ENCODE data around the gene KCNQ5. TPM values are rescaled to one million over a fixed set of nuclear protein-coding genes. Genes with fewer than 3 reads are reported as not detected.

Gene KCNQ5
- total RNA-seq, 2 experiments from 2014 or later = 2.1 to 2.5 TPM

DNA sequence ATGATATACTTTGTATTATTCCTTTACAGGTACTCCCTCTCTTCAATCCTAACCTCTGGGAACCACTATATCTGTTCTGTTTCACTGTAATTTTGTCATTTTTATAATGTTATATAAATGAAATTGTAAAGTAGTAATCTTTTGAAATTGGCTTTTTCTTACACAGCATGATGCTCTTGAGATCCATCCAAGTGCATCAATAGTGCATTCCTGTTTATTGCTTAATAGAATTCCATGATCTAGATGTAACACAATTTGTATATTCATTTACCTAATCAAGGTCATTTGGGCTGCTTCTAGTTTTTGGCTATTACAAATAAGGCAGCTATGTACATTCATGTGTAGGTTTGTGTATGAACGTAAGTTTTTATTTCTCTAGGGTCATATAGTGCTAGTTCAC is 428.8 kb downstream of the KCNQ5 start:
- H3K9me3 Mint-ChIP-seq = no peaks in the 10 kb centered on the region
- H3K27ac Mint-ChIP-seq = no peak overlapping the region
- H3K36me3 ChIP-seq (ENCODE audit: insufficient read depth, low read length) = no peaks in the 10 kb centered on the region
- ChIA-PET POLR2A (no interaction called here), CTCF (no interaction called here)
- DNase-seq (no peak), ATAC-seq (ENCODE audit: poor library complexity) (no peak)
- peaks cover 4% of the 10 kb centered on the region for H3K27me3 Mint-ChIP-seq
- no peaks in the 10 kb centered on the region for H3K4me1 ChIP-seq (ENCODE audit: insufficient read depth, low read length)
- intact Hi-C loops (cut with DNase I, micrococcal nuclease) = no loop called here
- peaks cover 0 to 2% of the 10 kb centered on the region in 2 experiments for H3K9me3 ChIP-seq (ENCODE audit: control insufficient read depth in 1 of 2, insufficient read depth in 1 of 2, low read length in 2 of 2)
- H3K27me3 ChIP-seq (ENCODE audit: control insufficient read depth in 1 of 2, insufficient read depth in 2 of 2, low read length in 2 of 2) = no peaks in the 10 kb centered on the region
- H3K36me3 Mint-ChIP-seq (ENCODE audit: low read depth) = no peaks in the 10 kb centered on the region
- no peaks in the 10 kb centered on the region for H3K4me1 Mint-ChIP-seq (ENCODE audit: low read depth)
- no peak overlapping the region for H3K4me3 Mint-ChIP-seq
- H3K4me3 ChIP-seq (ENCODE audit: low read length) = no peak overlapping the region
- TF ChIP-seq, protein P1, sequence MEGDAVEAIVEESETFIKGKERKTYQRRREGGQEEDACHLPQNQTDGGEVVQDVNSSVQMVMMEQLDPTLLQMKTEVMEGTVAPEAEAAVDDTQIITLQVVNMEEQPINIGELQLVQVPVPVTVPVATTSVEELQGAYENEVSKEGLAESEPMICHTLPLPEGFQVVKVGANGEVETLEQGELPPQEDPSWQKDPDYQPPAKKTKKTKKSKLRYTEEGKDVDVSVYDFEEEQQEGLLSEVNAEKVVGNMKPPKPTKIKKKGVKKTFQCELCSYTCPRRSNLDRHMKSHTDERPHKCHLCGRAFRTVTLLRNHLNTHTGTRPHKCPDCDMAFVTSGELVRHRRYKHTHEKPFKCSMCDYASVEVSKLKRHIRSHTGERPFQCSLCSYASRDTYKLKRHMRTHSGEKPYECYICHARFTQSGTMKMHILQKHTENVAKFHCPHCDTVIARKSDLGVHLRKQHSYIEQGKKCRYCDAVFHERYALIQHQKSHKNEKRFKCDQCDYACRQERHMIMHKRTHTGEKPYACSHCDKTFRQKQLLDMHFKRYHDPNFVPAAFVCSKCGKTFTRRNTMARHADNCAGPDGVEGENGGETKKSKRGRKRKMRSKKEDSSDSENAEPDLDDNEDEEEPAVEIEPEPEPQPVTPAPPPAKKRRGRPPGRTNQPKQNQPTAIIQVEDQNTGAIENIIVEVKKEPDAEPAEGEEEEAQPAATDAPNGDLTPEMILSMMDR (IDR thresholded peaks at IDR 0.05) = no peak
- no peak overlapping the region for H3K27ac ChIP-seq (ENCODE audit: low read depth in 1 of 2, low read length in 2 of 2)

DNA sequence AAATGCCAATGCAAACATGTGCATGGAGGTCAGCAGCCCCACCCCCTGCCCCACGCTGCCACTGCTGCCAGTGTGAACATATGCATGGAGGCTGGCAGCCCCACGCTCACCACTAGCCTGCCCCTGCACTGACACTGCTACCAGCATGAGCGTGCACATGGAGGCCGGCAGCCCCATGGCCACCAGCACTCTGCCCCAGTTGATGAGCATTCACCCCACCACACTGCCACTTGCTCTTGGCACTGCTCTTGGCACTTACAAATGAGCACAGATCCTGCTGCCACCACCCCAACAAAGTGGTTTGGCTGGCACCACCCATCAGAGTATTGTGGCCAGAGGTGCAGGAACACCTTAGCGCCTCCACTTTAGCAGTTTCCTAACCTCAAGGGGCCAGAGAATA is 429.3 kb downstream of the KCNQ5 start:
- TF ChIP-seq, protein P1 (IDR thresholded peaks at IDR 0.05) = no peak
- no peak overlapping the region for H3K4me3 ChIP-seq (ENCODE audit: low read length)
- no peak overlapping the region for H3K27ac Mint-ChIP-seq
- no peaks in the 10 kb centered on the region for H3K4me1 ChIP-seq (ENCODE audit: insufficient read depth, low read length)
- H3K4me3 Mint-ChIP-seq = no peak overlapping the region
- no peaks in the 10 kb centered on the region for H3K27me3 ChIP-seq (ENCODE audit: control insufficient read depth in 1 of 2, insufficient read depth in 2 of 2, low read length in 2 of 2)
- intact Hi-C loops (cut with DNase I, micrococcal nuclease) = no loop called here
- H3K36me3 Mint-ChIP-seq (ENCODE audit: low read depth) = no peaks in the 10 kb centered on the region
- ATAC-seq (ENCODE audit: poor library complexity) (no peak), DNase-seq (peak in 1 of 14 experiments; percentile 6)
- H3K9me3 ChIP-seq (ENCODE audit: control insufficient read depth in 1 of 2, insufficient read depth in 1 of 2, low read length in 2 of 2) = peaks cover 0 to 4% of the 10 kb centered on the region in 2 experiments
- H3K9me3 Mint-ChIP-seq = no peaks in the 10 kb centered on the region
- H3K4me1 Mint-ChIP-seq (ENCODE audit: low read depth) = no peaks in the 10 kb centered on the region
- no peak overlapping the region for H3K27ac ChIP-seq (ENCODE audit: low read depth in 1 of 2, low read length in 2 of 2)
- CTCF ChIA-PET = no interaction called here
- no peaks in the 10 kb centered on the region for H3K36me3 ChIP-seq (ENCODE audit: insufficient read depth, low read length)
- peaks cover 4% of the 10 kb centered on the region for H3K27me3 Mint-ChIP-seq
- POLR2A ChIA-PET = no interaction called here

DNA sequence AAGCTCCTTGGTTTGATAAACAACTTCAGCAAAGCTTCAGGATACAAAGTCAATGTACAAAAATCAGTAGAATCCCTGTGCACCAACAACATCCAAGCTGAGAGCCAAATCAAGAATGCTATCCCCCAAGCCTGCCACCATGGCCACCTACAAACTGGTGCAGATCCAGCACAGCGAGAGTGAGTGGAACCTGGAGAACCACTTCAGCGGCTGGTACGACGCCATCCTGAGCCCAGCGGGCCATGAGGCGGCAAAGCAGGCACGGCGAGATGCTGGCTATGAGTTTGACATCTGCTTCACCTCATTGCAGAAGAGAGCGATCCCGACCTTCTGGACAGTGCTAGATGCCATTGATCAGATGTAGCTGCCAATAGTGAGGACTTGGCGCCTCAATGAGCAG is 433.1 kb downstream of the KCNQ5 start:
- Histone ChIP-seq H3K27me3 (ENCODE audit: control insufficient read depth in 1 of 2, insufficient read depth in 2 of 2, low read length in 2 of 2) (no peaks in the 10 kb centered on the region), H3K4me3 (ENCODE audit: low read length) (no peak overlapping the region), H3K36me3 (ENCODE audit: insufficient read depth, low read length) (no peaks in the 10 kb centered on the region), H3K4me1 (ENCODE audit: insufficient read depth, low read length) (no peaks in the 10 kb centered on the region), H3K9me3 (ENCODE audit: control insufficient read depth in 1 of 2, insufficient read depth in 1 of 2, low read length in 2 of 2) (peaks cover 0 to 4% of the 10 kb centered on the region in 2 experiments), H3K27ac (ENCODE audit: low read depth in 1 of 2, low read length in 2 of 2) (no peak overlapping the region)
- ChIA-PET CTCF (no interaction called here), POLR2A (no interaction called here)
- H3K27me3 Mint-ChIP-seq = no peaks in the 10 kb centered on the region
- H3K36me3 Mint-ChIP-seq (ENCODE audit: low read depth) = no peaks in the 10 kb centered on the region
- no peaks in the 10 kb centered on the region for H3K9me3 Mint-ChIP-seq
- TF ChIP-seq, protein P1 (IDR thresholded peaks at IDR 0.05) = no peak
- no peak overlapping the region for H3K4me3 Mint-ChIP-seq
- no peak for ATAC-seq (ENCODE audit: poor library complexity)
- no peak overlapping the region for H3K27ac Mint-ChIP-seq
- no peak for DNase-seq
- no peaks in the 10 kb centered on the region for H3K4me1 Mint-ChIP-seq (ENCODE audit: low read depth)
- intact Hi-C loops (cut with DNase I, micrococcal nuclease) = no loop called here

Measured in CD4-positive, alpha-beta T cell (primary cell).